Trophoblast cell (in vitro differentiated cells and primary cell): ENCODE data around the gene ATP8A2.

ENCODE experiments used
- DNase-seq, 2 donors: peaks; one replicate each; pipeline ENCODE4 v3.0.0-alpha.2; 2016
- H2AFZ ChIP-seq: 2 replicates; pipeline ENCODE4 v1.6.1; 2013; ENCODE audit warnings: low read length, moderate library complexity, mild to moderate bottlenecking; ENCODE audit not compliant: insufficient read depth, poor library complexity
- H2AK5ac ChIP-seq: 2 replicates; pipeline ENCODE4 v1.6.1; 2013; ENCODE audit warnings: mild to moderate bottlenecking, low read length
- H2BK120ac ChIP-seq: 2 replicates; pipeline ENCODE4 v1.6.1; 2013; ENCODE audit warnings: low read length, mild to moderate bottlenecking, moderate library complexity; ENCODE audit not compliant: insufficient read depth, poor library complexity
- H2BK12ac ChIP-seq: 2 replicates; pipeline ENCODE4 v1.6.1; 2013; ENCODE audit warnings: mild to moderate bottlenecking, low read length, moderate library complexity
- H2BK5ac ChIP-seq: 2 replicates; pipeline ENCODE4 v1.6.1; 2013; ENCODE audit warnings: low read length, low read depth, moderate library complexity, mild to moderate bottlenecking; ENCODE audit not compliant: poor library complexity
- H3K14ac ChIP-seq: 2 replicates; pipeline ENCODE4 v1.6.1; 2013; ENCODE audit warnings: mild to moderate bottlenecking, low read length
- H3K18ac ChIP-seq: 2 replicates; pipeline ENCODE4 v1.6.1; 2013; ENCODE audit warnings: mild to moderate bottlenecking, low read length
- H3K23ac ChIP-seq: 2 replicates; pipeline ENCODE4 v1.6.1; 2013; ENCODE audit warnings: low read length
- H3K27ac ChIP-seq: 2 replicates; pipeline ENCODE4 v1.5.1; 2013; ENCODE audit warnings: low read depth, mild to moderate bottlenecking, inconsistent platforms, low read length, moderate library complexity
- H3K27me3 ChIP-seq: 2 replicates; pipeline ENCODE4 v1.6.1; 2013; ENCODE audit warnings: inconsistent platforms, mild to moderate bottlenecking, low read length, moderate library complexity; ENCODE audit not compliant: insufficient read depth
- H3K36me3 ChIP-seq, 2 experiments: 1 replicate in 1 of 2; 2 replicates in 1 of 2; pipeline ENCODE4 v1.6.1; 2013; ENCODE audit warnings: low read length in 2 of 2, mild to moderate bottlenecking in 2 of 2, moderate library complexity in 1 of 2; ENCODE audit not compliant: insufficient read depth in 2 of 2, control insufficient read depth in 1 of 2
- H3K4ac ChIP-seq: 2 replicates; pipeline ENCODE4 v1.6.1; 2013; ENCODE audit warnings: low read depth, mild to moderate bottlenecking, low read length, moderate library complexity
- H3K4me1 ChIP-seq, 2 experiments: 1 replicate in 1 of 2; 2 replicates in 1 of 2; pipeline ENCODE4 v1.6.1; 2013; ENCODE audit warnings: low read length in 2 of 2, mild to moderate bottlenecking in 2 of 2, moderate library complexity in 1 of 2; ENCODE audit not compliant: insufficient read depth in 2 of 2, control insufficient read depth in 1 of 2
- H3K4me2 ChIP-seq: 2 replicates; pipeline ENCODE4 v1.6.1; 2013; ENCODE audit warnings: inconsistent platforms, mild to moderate bottlenecking, low read length, moderate library complexity
- H3K4me3 ChIP-seq: 2 replicates; pipeline ENCODE4 v1.5.1; 2013; ENCODE audit warnings: mild to moderate bottlenecking, low read depth, low read length, inconsistent platforms
- H3K79me1 ChIP-seq: one replicate; pipeline ENCODE4 v1.6.1; 2013; ENCODE audit warnings: low read length
- H3K79me2 ChIP-seq: 2 replicates; pipeline ENCODE4 v1.6.1; 2013; ENCODE audit warnings: low read length, mild to moderate bottlenecking; ENCODE audit not compliant: control insufficient read depth, insufficient read depth, poor library complexity
- H3K9ac ChIP-seq: 2 replicates; pipeline ENCODE4 v1.6.1; 2013; ENCODE audit warnings: mild to moderate bottlenecking, low read length
- H3K9me3 ChIP-seq: 2 replicates; pipeline ENCODE4 v1.6.1; 2013; ENCODE audit warnings: low read depth, mild to moderate bottlenecking, control low read depth, inconsistent platforms, low read length; ENCODE audit not compliant: insufficient read depth
- H4K12ac ChIP-seq: 2 replicates; pipeline ENCODE4 v1.6.1; 2013; ENCODE audit warnings: low read depth, mild to moderate bottlenecking, low read length, moderate library complexity
- H4K8ac ChIP-seq: 2 replicates; pipeline ENCODE4 v1.6.1; 2013; ENCODE audit warnings: low read depth, mild to moderate bottlenecking, low read length, moderate library complexity
- H4K91ac ChIP-seq: one replicate; pipeline ENCODE4 v1.6.1; 2013; ENCODE audit warnings: low read depth, mild to moderate bottlenecking, low read length, moderate library complexity
- WGBS: extraction: QIAGEN DNeasy Blood & Tissue Kit; methylation state at CpG from one replicate; pipeline ENCODE4 v1.1.7; 2013; ENCODE audit warnings: missing lambda C conversion rate; ENCODE audit not compliant: insufficient read length, insufficient coverage; ENCODE audit errors: extremely low coverage; 5-methylcytosine and 5-hydroxymethylcytosine counted together

ATP8A2 gene

GRCh38 chr13:26021516-26021915, 649.7 kb downstream of the ATP8A2 start:
- Histone ChIP-seq H3K14ac (no peak overlapping the region), H4K12ac (no peak overlapping the region), H3K23ac (no peak overlapping the region), H3K27me3 (no peaks in the 10 kb centered on the region), H3K79me2 (no peaks in the 10 kb centered on the region), H2AFZ (no peak overlapping the region), H2BK12ac (no peak overlapping the region), H3K4me3 (no peak overlapping the region), H3K9ac (no peak overlapping the region), H2BK120ac (no peak overlapping the region), H3K4me1 (peaks cover 21 to 33% of the 10 kb centered on the region in 2 experiments), H4K91ac (no peak overlapping the region), H3K4me2 (no peak overlapping the region), H2AK5ac (no peak overlapping the region), H3K4ac (no peak overlapping the region), H4K8ac (no peak overlapping the region), H2BK5ac (no peak overlapping the region), H3K18ac (no peak overlapping the region), H3K27ac (no peak overlapping the region), H3K9me3 (no peaks in the 10 kb centered on the region), H3K79me1 (peaks cover 5% of the 10 kb centered on the region), H3K36me3 (no peaks in the 10 kb centered on the region)
- WGBS: no CpG with 5 or more reads among the region's 2 CpGs
- peak; percentile 96 to 99 for DNase-seq

- no CpG with 5 or more reads among the region's 3 CpGs for WGBS
Measured at GRCh38 chr13:26021956-26022355, 650.2 kb downstream of the ATP8A2 start.

GRCh38 chr13:26022538-26023292, 650.9 kb downstream of the ATP8A2 start:
- no peak overlapping the region for H2AK5ac ChIP-seq
- no peak overlapping the region for H2AFZ ChIP-seq
- H3K4me3 ChIP-seq: no peak overlapping the region
- H3K18ac ChIP-seq: peak overlapping the region; percentile 34
- H3K36me3 ChIP-seq: no peaks in the 10 kb centered on the region
- DNase-seq: peak; percentile 98 to 99
- no peak overlapping the region for H4K12ac ChIP-seq
- H2BK5ac ChIP-seq: peak overlapping the region; percentile 16
- H3K27me3 ChIP-seq: no peaks in the 10 kb centered on the region
- no peaks in the 10 kb centered on the region for H3K79me2 ChIP-seq
- no peak overlapping the region for H2BK120ac ChIP-seq
- H3K23ac ChIP-seq: no peak overlapping the region
- WGBS: no CpG with 5 or more reads among the region's 13 CpGs
- H3K4ac ChIP-seq: no peak overlapping the region
- H3K4me1 ChIP-seq: peaks cover 21 to 33% of the 10 kb centered on the region in 2 experiments
- no peak overlapping the region for H4K91ac ChIP-seq
- peak overlapping the region; percentile 18 for H3K27ac ChIP-seq
- peaks cover 5% of the 10 kb centered on the region for H3K79me1 ChIP-seq
- H2BK12ac ChIP-seq: peak overlapping the region; percentile 51
- peak overlapping the region; percentile 26 for H4K8ac ChIP-seq
- H3K14ac ChIP-seq: no peak overlapping the region
- H3K4me2 ChIP-seq: peak overlapping the region; percentile 27
- no peaks in the 10 kb centered on the region for H3K9me3 ChIP-seq
- no peak overlapping the region for H3K9ac ChIP-seq

More at GRCh38 chr13:26021956-26022355, 650.2 kb downstream of the ATP8A2 start:
- H4K91ac ChIP-seq: no peak overlapping the region
- H3K27ac ChIP-seq: no peak overlapping the region
- H3K14ac ChIP-seq: no peak overlapping the region
- no peaks in the 10 kb centered on the region for H3K27me3 ChIP-seq
- H3K23ac ChIP-seq: no peak overlapping the region
- peak in 1 of 2 donors; percentile 28 for DNase-seq
- no peak overlapping the region for H3K18ac ChIP-seq
- H2AFZ ChIP-seq: no peak overlapping the region
- H4K12ac ChIP-seq: no peak overlapping the region
- no peak overlapping the region for H3K4me3 ChIP-seq
- no peak overlapping the region for H3K4me2 ChIP-seq
- H3K9ac ChIP-seq: no peak overlapping the region
- peaks cover 5% of the 10 kb centered on the region for H3K79me1 ChIP-seq
- no peak overlapping the region for H4K8ac ChIP-seq
- H3K4me1 ChIP-seq: peaks cover 21 to 33% of the 10 kb centered on the region in 2 experiments
- H2BK120ac ChIP-seq: no peak overlapping the region
- H2AK5ac ChIP-seq: no peak overlapping the region
- H3K36me3 ChIP-seq: no peaks in the 10 kb centered on the region
- no peaks in the 10 kb centered on the region for H3K9me3 ChIP-seq
- H2BK12ac ChIP-seq: no peak overlapping the region
- no peaks in the 10 kb centered on the region for H3K79me2 ChIP-seq
- no peak overlapping the region for H3K4ac ChIP-seq
- H2BK5ac ChIP-seq: no peak overlapping the region

DNA sequence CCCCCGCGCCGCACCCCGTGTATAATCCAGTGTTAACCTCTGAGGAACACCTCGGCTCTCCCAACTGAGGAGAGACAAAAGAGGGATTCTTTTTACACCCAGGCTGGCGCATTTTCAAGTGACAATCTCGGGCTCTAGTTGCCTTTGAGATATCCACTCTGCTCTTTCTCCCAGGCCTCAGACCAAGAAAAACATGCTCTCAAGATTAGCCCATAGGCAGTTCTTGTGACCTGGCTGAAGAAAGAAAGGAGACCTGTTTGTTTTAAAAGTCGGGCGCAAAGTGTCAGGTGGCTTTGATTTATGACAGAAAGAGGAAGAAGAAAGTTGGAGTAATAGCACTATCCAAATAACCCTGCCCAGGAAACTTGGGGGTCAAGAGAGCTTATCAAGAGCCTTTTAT, 652.8 kb downstream of the ATP8A2 start:
- no peak overlapping the region for H2BK120ac ChIP-seq
- H3K27ac ChIP-seq: peak overlapping the region; percentile 22
- no peaks in the 10 kb centered on the region for H3K79me2 ChIP-seq
- H2AK5ac ChIP-seq: no peak overlapping the region
- peak overlapping the region; percentile 17 for H3K4me2 ChIP-seq
- no peak overlapping the region for H4K12ac ChIP-seq
- no peak overlapping the region for H2AFZ ChIP-seq
- H3K36me3 ChIP-seq: no peaks in the 10 kb centered on the region
- DNase-seq: no peak
- no peak overlapping the region for H3K4me3 ChIP-seq
- H3K79me1 ChIP-seq: peaks cover 5% of the 10 kb centered on the region
- H4K91ac ChIP-seq: no peak overlapping the region
- no peak overlapping the region for H2BK5ac ChIP-seq
- no peak overlapping the region for H3K9ac ChIP-seq
- no peak overlapping the region for H2BK12ac ChIP-seq
- no CpG with 5 or more reads among the region's 9 CpGs for WGBS
- H3K4ac ChIP-seq: no peak overlapping the region
- H3K9me3 ChIP-seq: no peaks in the 10 kb centered on the region
- no peak overlapping the region for H4K8ac ChIP-seq
- H3K23ac ChIP-seq: no peak overlapping the region
- peaks cover 19 to 30% of the 10 kb centered on the region in 2 experiments for H3K4me1 ChIP-seq
- H3K18ac ChIP-seq: no peak overlapping the region
- no peak overlapping the region for H3K14ac ChIP-seq
- no peaks in the 10 kb centered on the region for H3K27me3 ChIP-seq
